ENCODE data around the gene RSF1.

RSF1 gene

GRCh38 chr11:77665240-77665965, 155.1 kb downstream of the RSF1 start:
- Histone ChIP-seq H4K8ac (ENCODE audit: low read depth, low read length) (no peak overlapping the region), H3K9ac (ENCODE audit: low read depth, low read length, poor library complexity) (no peak overlapping the region), H2AK5ac (ENCODE audit: low read depth, low read length) (no peak overlapping the region), H2BK120ac (ENCODE audit: low read depth, low read length) (no peak overlapping the region), H3K27ac (replicated peaks; ENCODE audit: low read length) (no peak overlapping the region), H2BK5ac (ENCODE audit: low read length) (no peak overlapping the region), H3K4me2 (ENCODE audit: insufficient read depth, low read length, poor library complexity, severe bottlenecking) (no peak overlapping the region), H3K4me3 (ENCODE audit: low read length in 2 of 2) (no peak overlapping the region), H3K4ac (ENCODE audit: low read length) (no peak overlapping the region), H3K9me3 (replicated peaks in 1 of 2; ENCODE audit: control insufficient read depth in 2 of 2, insufficient read depth in 1 of 2, low read depth in 1 of 2, low read length in 2 of 2) (no peaks in the 10 kb centered on the region), H2BK15ac (ENCODE audit: low read length) (no peak overlapping the region), H3K18ac (ENCODE audit: low read length) (no peak overlapping the region), H3K36me3 (replicated peaks in 1 of 2; ENCODE audit: control insufficient read depth in 2 of 2, insufficient read depth in 2 of 2, low read length in 2 of 2) (peaks cover 22 to 76% of the 10 kb centered on the region in 2 donors), H2BK12ac (ENCODE audit: low read length) (no peak overlapping the region), H3K23ac (ENCODE audit: low read depth, low read length, poor library complexity) (no peak overlapping the region), H4K91ac (ENCODE audit: low read depth, low read length, poor library complexity) (no peak overlapping the region), H3K79me1 (ENCODE audit: low read depth, low read length) (no peaks in the 10 kb centered on the region), H3K14ac (ENCODE audit: low read length) (no peak overlapping the region), H3K4me1 (ENCODE audit: control insufficient read depth in 2 of 2, insufficient read depth in 1 of 2, low read depth in 1 of 2, low read length in 2 of 2) (no peaks in the 10 kb centered on the region), H2AFZ (ENCODE audit: low read length) (no peak overlapping the region), H3K27me3 (ENCODE audit: control insufficient read depth in 3 of 3, insufficient read depth in 3 of 3, low read depth in 1 of 3, low read length in 3 of 3) (no peaks in the 10 kb centered on the region)
- no peak for DNase-seq (ENCODE audit: low spot score)
- WGBS, 2 donors (ENCODE audit: extremely low coverage in 2 of 2, insufficient read length in 2 of 2, insufficient replicate concordance in 1 of 2) = no CpG with 5 or more reads among the region's 7 CpGs

- Histone ChIP-seq H3K4ac (ENCODE audit: low read length) (no peak overlapping the region), H3K36me3 (replicated peaks in 1 of 2; ENCODE audit: control insufficient read depth in 2 of 2, insufficient read depth in 2 of 2, low read length in 2 of 2) (peaks cover 0 to 39% of the 10 kb centered on the region in 2 donors), H2BK5ac (ENCODE audit: low read length) (no peak overlapping the region), H3K23ac (ENCODE audit: low read depth, low read length, poor library complexity) (no peak overlapping the region), H2BK120ac (ENCODE audit: low read depth, low read length) (no peak overlapping the region), H4K91ac (ENCODE audit: low read depth, low read length, poor library complexity) (no peak overlapping the region), H3K4me1 (ENCODE audit: control insufficient read depth in 2 of 2, insufficient read depth in 1 of 2, low read depth in 1 of 2, low read length in 2 of 2) (no peaks in the 10 kb centered on the region), H3K9ac (ENCODE audit: low read depth, low read length, poor library complexity) (no peak overlapping the region), H4K8ac (ENCODE audit: low read depth, low read length) (no peak overlapping the region), H3K9me3 (replicated peaks in 1 of 2; ENCODE audit: control insufficient read depth in 2 of 2, insufficient read depth in 1 of 2, low read depth in 1 of 2, low read length in 2 of 2) (no peaks in the 10 kb centered on the region), H3K14ac (ENCODE audit: low read length) (no peak overlapping the region), H2AFZ (ENCODE audit: low read length) (no peak overlapping the region), H2BK12ac (ENCODE audit: low read length) (no peak overlapping the region), H3K18ac (ENCODE audit: low read length) (no peak overlapping the region), H3K27ac (replicated peaks; ENCODE audit: low read length) (no peak overlapping the region), H2BK15ac (ENCODE audit: low read length) (no peak overlapping the region), H3K79me1 (ENCODE audit: low read depth, low read length) (no peaks in the 10 kb centered on the region), H3K27me3 (ENCODE audit: control insufficient read depth in 3 of 3, insufficient read depth in 3 of 3, low read depth in 1 of 3, low read length in 3 of 3) (no peaks in the 10 kb centered on the region), H3K4me3 (ENCODE audit: low read length in 2 of 2) (no peak overlapping the region), H3K4me2 (ENCODE audit: insufficient read depth, low read length, poor library complexity, severe bottlenecking) (no peak overlapping the region), H2AK5ac (ENCODE audit: low read depth, low read length) (no peak overlapping the region)
- no CpG with 5 or more reads among the region's 3 CpGs for WGBS, 2 donors (ENCODE audit: extremely low coverage in 2 of 2, insufficient read length in 2 of 2, insufficient replicate concordance in 1 of 2)
- DNase-seq (ENCODE audit: low spot score) = no peak
Observed at GRCh38 chr11:77661670-77662069, 158.9 kb downstream of the RSF1 start.

GRCh38 chr11:77660947-77661346, 159.6 kb downstream of the RSF1 start:
- no peaks in the 10 kb centered on the region for H3K27me3 ChIP-seq (ENCODE audit: control insufficient read depth in 3 of 3, insufficient read depth in 3 of 3, low read depth in 1 of 3, low read length in 3 of 3)
- no peak overlapping the region for H4K91ac ChIP-seq (ENCODE audit: low read depth, low read length, poor library complexity)
- no peak overlapping the region for H2BK12ac ChIP-seq (ENCODE audit: low read length)
- no peak overlapping the region for H3K4me2 ChIP-seq (ENCODE audit: insufficient read depth, low read length, poor library complexity, severe bottlenecking)
- H2BK120ac ChIP-seq (ENCODE audit: low read depth, low read length) = no peak overlapping the region
- H3K79me1 ChIP-seq (ENCODE audit: low read depth, low read length) = no peaks in the 10 kb centered on the region
- WGBS, 2 donors (ENCODE audit: extremely low coverage in 2 of 2, insufficient read length in 2 of 2, insufficient replicate concordance in 1 of 2) = no CpG with 5 or more reads among the region's 1 CpG
- H2AFZ ChIP-seq (ENCODE audit: low read length) = no peak overlapping the region
- H3K27ac ChIP-seq (replicated peaks; ENCODE audit: low read length) = no peak overlapping the region
- H3K4me3 ChIP-seq (ENCODE audit: low read length in 2 of 2) = no peak overlapping the region
- H2BK15ac ChIP-seq (ENCODE audit: low read length) = no peak overlapping the region
- no peak for DNase-seq (ENCODE audit: low spot score)
- no peak overlapping the region for H3K4ac ChIP-seq (ENCODE audit: low read length)
- H4K8ac ChIP-seq (ENCODE audit: low read depth, low read length) = no peak overlapping the region
- H3K9ac ChIP-seq (ENCODE audit: low read depth, low read length, poor library complexity) = no peak overlapping the region
- H3K18ac ChIP-seq (ENCODE audit: low read length) = no peak overlapping the region
- H3K9me3 ChIP-seq (replicated peaks in 1 of 2; ENCODE audit: control insufficient read depth in 2 of 2, insufficient read depth in 1 of 2, low read depth in 1 of 2, low read length in 2 of 2) = no peaks in the 10 kb centered on the region
- H3K14ac ChIP-seq (ENCODE audit: low read length) = no peak overlapping the region
- H3K23ac ChIP-seq (ENCODE audit: low read depth, low read length, poor library complexity) = no peak overlapping the region
- H3K36me3 ChIP-seq (replicated peaks in 1 of 2; ENCODE audit: control insufficient read depth in 2 of 2, insufficient read depth in 2 of 2, low read length in 2 of 2) = peaks cover 0 to 32% of the 10 kb centered on the region in 2 donors
- no peak overlapping the region for H2BK5ac ChIP-seq (ENCODE audit: low read length)
- H2AK5ac ChIP-seq (ENCODE audit: low read depth, low read length) = no peak overlapping the region
- H3K4me1 ChIP-seq (ENCODE audit: control insufficient read depth in 2 of 2, insufficient read depth in 1 of 2, low read depth in 1 of 2, low read length in 2 of 2) = no peaks in the 10 kb centered on the region

- no peaks in the 10 kb centered on the region for H3K4me1 ChIP-seq (ENCODE audit: control insufficient read depth in 2 of 2, insufficient read depth in 1 of 2, low read depth in 1 of 2, low read length in 2 of 2)
- H4K8ac ChIP-seq (ENCODE audit: low read depth, low read length) = no peak overlapping the region
- H3K18ac ChIP-seq (ENCODE audit: low read length) = no peak overlapping the region
- H3K9ac ChIP-seq (ENCODE audit: low read depth, low read length, poor library complexity) = no peak overlapping the region
- no peak overlapping the region for H2BK15ac ChIP-seq (ENCODE audit: low read length)
- H3K4me3 ChIP-seq (ENCODE audit: low read length in 2 of 2) = no peak overlapping the region
- no CpG with 5 or more reads among the region's 4 CpGs for WGBS, 2 donors (ENCODE audit: extremely low coverage in 2 of 2, insufficient read length in 2 of 2, insufficient replicate concordance in 1 of 2)
- H2AK5ac ChIP-seq (ENCODE audit: low read depth, low read length) = no peak overlapping the region
- H3K79me1 ChIP-seq (ENCODE audit: low read depth, low read length) = no peaks in the 10 kb centered on the region
- H2BK120ac ChIP-seq (ENCODE audit: low read depth, low read length) = no peak overlapping the region
- no peak overlapping the region for H2BK5ac ChIP-seq (ENCODE audit: low read length)
- H3K4me2 ChIP-seq (ENCODE audit: insufficient read depth, low read length, poor library complexity, severe bottlenecking) = no peak overlapping the region
- H3K9me3 ChIP-seq (replicated peaks in 1 of 2; ENCODE audit: control insufficient read depth in 2 of 2, insufficient read depth in 1 of 2, low read depth in 1 of 2, low read length in 2 of 2) = no peaks in the 10 kb centered on the region
- H2AFZ ChIP-seq (ENCODE audit: low read length) = no peak overlapping the region
- no peak overlapping the region for H3K14ac ChIP-seq (ENCODE audit: low read length)
- H2BK12ac ChIP-seq (ENCODE audit: low read length) = no peak overlapping the region
- peaks cover 0 to 7% of the 10 kb centered on the region in 2 donors for H3K36me3 ChIP-seq (replicated peaks in 1 of 2; ENCODE audit: control insufficient read depth in 2 of 2, insufficient read depth in 2 of 2, low read length in 2 of 2)
- H3K27me3 ChIP-seq (ENCODE audit: control insufficient read depth in 3 of 3, insufficient read depth in 3 of 3, low read depth in 1 of 3, low read length in 3 of 3) = no peaks in the 10 kb centered on the region
- H3K4ac ChIP-seq (ENCODE audit: low read length) = no peak overlapping the region
- no peak overlapping the region for H3K23ac ChIP-seq (ENCODE audit: low read depth, low read length, poor library complexity)
- H4K91ac ChIP-seq (ENCODE audit: low read depth, low read length, poor library complexity) = no peak overlapping the region
- DNase-seq (ENCODE audit: low spot score) = no peak
- no peak overlapping the region for H3K27ac ChIP-seq (replicated peaks; ENCODE audit: low read length)
Observed at GRCh38 chr11:77658213-77659013, 162.1 kb downstream of the RSF1 start.
